GF-D8 (cell line): Measurements from ENCODE around the gene ZFAND2A.
"Not testable (repeated sequence)": the region's sequence is repeated elsewhere in the genome, so short reads cannot be mapped to it uniquely, and the experiment has no call there.

Experiments
- DNase-seq: peaks from one replicate; lab custom pipeline; 2025; lab: John Stamatoyannopoulos, UW

ZFAND2A gene

DNA sequence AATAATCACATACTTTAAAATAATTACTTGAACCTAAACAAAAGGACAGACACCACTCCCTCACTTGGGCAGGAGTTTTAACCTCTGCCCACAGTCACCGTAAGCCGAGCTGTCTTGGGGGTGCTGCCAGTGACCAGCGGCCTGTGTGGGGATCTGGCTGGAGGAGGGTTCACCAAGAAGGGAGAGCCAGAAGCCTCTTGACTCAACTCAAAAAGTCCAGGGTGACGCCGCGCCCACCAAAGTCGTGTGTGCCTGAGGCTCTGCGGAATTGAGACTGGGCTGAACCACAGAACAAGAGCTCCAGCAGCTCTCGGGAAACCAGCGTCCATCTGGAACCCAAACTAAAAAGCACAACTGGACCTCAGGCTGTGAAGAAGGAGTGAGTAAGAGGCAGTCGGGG, 35.8 kb downstream of the ZFAND2A start:
- no peak for DNase-seq

DNA sequence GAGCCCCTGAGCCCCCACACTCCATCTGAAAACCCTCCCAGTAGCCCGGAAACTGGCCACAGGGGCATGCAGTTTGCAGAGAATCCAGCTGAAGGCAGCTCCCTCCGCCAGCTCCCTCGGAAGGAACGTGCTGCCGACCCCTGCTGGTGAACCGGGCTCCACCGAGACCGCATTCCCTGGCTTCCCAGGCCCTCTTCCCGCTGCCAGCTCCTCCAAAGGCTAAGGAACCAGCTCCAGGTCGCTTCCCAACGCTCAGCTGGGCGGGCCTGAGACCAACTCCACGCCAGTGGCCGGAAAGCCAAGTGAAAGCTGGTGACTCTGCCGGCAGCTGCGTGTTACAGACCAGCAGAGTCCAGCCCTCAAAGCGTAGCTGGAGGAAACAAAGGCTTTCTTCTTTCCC, 36.3 kb downstream of the ZFAND2A start:
- no peak for DNase-seq

DNA sequence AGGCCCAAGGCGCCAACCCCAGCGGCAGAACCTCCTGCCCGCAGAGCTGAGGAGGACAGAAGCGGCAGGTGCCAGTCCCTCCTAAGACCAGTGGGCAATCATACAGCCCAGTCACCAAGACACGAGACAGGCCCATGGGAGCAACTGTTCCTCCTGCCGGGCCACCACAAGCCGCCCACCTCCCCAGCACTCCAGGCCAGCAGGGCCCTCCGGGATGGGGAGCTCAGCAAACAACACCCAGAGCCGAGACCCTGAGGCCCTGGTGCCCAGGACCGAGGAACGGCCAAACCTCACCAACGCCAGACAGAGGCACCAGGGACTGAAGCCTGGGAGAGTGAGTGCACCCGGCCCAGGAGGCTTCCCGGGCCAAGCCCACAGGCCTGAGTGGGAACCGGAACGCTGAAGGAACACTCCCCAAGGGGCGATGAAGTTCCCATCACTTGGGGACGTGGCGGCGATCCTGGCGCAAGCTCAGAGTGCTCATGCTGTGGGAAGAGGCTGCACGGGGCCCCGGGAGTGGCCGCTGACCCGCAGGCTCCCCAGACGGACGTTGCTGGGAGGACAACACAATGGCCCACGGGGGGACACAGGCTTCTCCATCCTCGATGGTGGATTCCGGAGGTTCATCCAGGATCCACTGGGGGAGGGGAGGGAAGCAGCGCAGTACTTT, 37.0 kb downstream of the ZFAND2A start:
- DNase-seq: no peak

DNA sequence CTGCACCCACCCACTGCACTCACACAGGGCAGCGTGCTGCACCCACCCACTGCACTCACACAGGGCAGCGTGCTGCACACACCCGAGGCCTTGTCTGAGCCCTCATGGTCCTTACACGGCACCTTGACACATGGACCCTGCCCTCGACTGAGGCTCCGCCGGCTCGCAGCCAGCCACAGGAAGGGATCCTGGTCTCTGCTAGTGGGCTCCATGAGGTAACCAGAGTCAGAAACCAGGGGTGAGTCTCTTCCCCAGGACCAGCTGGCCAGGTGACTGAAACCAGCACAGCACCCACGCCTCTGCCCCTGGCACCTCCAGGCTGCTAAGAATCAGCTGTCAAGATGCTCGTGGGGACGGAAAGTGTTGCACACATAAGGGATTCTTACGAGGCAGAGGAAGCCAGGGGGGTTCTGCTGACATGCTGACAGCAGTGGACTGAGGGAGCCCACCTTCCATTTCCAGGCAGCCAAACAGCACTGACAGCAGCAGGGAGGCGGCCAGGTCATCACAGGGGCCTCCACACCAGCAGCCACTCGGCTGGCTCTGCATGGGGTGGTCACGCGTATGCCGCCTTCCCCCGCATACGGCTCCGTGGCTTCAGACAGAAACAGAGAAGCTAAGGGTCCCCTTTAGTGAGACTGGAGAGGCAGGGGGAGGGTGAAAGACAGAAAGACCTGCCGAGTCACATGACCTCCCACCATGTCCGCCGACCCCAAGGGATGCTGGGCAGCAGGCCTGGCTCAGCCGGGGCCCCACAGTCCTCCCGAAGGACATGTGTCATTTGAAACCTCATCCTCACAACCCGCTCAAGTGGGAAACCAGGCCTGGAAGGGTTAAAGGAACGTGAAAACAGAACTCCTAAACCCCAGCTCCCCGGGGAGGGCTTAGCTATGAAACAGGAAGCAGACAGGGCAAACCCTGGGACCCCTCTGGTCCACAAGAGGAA, 37.8 kb downstream of the ZFAND2A start:
- DNase-seq: no peak

DNA sequence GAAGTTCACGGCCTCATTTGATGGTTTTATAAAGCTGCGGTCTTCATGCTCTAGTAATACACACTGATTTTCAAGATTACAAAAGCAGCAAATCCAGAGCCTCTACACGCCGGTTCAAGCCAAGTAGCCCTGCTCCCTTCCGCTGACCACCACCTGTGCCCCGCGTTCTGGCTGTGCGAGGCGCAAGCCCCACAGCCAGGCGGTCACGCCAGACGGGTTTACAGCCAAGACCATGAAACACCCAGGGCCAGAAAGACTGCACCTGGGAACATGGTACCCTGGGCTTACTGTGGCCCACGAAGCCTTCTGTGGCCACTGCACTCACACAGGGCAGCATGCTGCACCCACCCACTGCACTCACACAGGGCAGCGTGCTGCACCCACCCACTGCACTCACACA, 38.5 kb downstream of the ZFAND2A start:
- DNase-seq: no peak

DNA sequence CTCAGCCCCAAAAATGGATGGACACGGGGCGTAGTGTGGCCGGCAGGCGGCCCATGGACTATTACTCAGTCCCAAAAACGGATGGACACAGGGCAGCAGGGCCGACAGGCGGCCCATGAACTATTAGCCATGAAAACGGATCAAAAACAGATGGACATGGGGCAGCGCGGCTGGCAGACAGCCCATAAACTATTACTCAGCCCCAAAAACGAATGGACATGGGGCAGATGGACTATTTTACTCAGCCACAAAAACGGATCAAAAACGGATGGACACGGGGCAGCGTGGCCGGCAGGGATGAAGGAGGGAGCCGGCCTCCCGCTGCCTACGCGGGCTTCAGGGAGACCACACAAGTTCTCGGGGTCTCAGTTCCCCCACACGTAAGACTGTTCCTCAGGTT, 39.2 kb downstream of the ZFAND2A start:
- DNase-seq: no peak

DNA sequence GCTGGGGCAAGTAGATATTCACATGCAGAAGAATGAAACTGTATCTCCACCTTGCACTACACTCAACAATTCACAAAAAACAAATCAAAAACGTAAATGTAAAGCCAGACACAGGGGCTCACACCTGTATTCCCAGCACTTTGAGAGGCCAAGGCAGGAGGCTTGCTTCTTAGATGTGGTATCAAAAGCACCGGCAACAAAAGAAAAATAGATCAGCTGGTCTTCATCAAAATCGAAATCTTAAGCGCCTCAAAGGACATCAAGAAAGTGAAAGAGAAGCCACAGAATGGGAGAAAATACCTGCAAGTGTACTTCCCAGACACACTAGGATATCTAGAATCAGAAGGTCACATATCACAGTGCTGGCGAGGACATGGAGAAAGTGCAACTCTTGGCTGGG, 40.8 kb downstream of the ZFAND2A start:
- no peak for DNase-seq

DNA sequence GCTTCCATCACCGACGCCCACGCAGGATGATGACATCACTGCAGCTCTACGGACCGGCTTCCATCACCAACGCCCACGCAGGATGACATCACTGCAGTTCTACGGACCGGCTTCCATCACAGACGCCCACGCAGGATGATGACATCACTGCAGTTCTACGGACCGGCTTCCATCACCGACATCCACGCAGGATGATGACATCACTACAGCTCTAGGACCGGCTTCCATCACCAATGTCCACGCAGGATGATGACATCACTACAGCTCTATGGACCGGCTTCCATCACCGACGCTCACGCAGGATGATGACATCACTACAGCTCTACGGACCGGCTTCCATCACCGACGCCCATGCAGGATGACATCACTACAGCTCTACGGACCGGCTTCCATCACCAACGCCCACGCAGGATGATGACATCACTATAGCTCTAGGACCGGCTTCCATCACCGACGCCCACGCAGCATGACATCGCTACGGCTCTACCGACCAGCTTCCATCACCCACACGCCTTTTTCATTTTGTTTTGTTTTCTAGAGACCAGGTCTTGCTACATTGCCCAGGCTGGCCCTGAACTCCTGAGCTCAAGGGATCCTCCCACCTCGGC, 42.6 kb downstream of the ZFAND2A start:
- no peak for DNase-seq

DNA sequence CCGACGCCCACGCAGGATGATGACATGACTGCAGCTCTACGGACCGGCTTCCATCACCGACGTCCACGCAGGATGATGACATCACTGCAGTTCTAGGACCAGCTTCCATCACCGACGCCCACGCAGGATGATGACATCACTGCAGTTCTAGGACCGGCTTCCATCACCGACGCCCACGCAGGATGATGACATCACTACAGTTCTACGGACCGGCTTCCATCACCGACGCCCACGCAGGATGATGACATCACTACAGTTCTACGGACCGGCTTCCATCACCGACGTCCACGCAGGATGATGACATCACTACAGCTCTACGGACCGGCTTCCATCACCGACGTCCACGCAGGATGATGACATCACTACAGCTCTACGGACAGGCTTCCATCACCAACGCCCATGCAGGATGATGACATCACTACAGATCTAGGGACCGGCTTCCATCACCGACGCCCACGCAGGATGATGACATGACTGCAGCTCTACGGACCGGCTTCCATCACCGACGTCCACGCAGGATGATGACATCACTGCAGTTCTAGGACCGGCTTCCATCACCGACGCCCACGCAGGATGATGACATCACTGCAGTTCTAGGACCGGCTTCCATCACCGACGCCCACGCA, 43.5 kb downstream of the ZFAND2A start:
- not testable (repeated sequence) for DNase-seq

DNA sequence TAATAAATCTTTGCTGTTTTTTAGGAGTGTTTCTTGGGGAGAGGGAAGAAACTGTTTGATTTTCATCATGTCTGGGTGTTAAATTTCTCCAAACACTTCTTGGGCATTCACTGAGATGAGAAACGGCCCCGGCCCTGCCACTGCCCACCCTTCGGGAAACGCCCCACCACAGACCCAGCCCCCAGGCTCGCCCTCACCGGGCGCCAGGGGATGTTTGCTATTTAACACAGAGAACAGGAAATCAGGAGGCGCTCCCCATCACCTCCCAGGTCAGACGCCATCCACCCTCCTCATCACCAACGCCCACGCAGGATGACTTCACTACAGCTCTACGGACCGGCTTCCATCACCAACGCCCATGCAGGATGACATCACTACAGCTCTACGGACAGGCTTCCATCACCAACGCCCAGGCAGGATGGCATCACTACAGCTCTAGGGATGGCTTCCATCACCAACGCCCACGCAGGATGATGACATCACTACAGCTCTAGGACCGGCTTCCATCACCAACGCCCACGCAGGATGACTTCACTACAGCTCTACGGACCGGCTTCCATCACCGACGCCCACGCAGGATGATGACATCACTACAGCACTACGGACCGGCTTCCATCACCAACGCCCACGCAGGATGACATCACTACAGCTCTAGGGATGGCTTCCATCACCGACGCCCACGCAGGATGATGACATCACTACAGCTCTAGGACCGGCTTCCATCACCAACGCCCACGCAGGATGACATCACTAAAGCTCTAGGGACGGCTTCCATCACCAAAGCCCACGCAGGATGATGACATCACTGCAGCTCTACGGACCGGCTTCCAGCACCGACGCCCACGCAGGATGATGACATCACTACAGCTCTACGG, 44.6 kb downstream of the ZFAND2A start:
- not testable (repeated sequence) for DNase-seq

DNA sequence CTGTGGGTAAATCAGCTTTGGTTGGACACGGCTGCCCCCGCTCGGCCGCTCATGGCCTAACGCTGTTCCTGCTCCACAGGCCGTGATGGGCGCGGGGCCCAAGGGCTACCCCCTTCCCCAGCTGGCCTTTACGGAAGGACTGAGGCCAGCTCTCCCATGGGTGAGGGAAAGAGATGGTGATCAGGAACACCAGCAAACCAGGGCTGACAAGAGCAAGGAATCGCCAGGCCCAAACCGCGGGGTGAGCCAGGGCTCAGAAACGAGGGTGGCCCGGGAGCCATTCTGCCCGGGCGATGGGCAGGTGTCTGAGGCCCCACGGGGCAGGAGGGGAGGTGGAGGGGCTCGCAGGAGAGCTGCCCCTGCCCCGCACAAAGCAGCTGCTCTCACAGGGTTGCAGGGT, 45.5 kb downstream of the ZFAND2A start:
- no peak for DNase-seq

DNA sequence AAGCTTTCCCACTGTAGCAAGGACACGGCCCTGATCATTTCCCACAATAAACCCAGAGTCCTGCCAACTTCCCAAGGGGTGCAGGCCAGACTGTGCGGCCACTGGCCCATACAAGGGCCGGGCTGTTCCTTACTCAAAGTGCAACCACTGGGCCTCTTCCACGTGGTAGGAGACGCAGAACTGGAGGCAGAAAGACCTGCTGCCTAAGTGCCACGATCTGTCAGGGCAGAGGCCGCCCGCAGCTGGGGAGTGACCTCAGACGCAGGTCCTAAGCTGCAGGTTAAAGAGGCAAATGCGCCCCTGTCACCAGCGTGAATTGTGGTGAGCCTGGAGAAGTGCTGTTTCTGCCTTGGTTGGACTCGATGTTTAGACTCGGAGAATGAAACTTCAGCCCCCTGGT, 45.9 kb downstream of the ZFAND2A start:
- DNase-seq: no peak

DNA sequence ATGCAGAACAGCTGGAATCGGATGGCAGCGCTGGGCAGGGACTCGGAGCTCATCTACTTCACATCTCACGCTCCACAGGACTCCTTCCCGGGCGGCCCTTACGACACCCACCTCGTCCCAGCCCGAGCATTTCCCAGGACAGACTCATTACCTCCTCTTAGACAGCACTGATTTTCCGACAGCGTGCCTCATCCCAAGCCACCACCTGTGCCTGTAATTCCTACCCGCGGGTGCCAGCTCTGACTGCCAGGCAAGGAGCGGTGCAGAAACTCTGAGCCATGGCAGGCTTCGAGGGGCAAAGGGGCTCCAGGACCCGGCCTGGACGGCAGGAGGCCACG, 46.5 kb downstream of the ZFAND2A start:
- no peak for DNase-seq

DNA sequence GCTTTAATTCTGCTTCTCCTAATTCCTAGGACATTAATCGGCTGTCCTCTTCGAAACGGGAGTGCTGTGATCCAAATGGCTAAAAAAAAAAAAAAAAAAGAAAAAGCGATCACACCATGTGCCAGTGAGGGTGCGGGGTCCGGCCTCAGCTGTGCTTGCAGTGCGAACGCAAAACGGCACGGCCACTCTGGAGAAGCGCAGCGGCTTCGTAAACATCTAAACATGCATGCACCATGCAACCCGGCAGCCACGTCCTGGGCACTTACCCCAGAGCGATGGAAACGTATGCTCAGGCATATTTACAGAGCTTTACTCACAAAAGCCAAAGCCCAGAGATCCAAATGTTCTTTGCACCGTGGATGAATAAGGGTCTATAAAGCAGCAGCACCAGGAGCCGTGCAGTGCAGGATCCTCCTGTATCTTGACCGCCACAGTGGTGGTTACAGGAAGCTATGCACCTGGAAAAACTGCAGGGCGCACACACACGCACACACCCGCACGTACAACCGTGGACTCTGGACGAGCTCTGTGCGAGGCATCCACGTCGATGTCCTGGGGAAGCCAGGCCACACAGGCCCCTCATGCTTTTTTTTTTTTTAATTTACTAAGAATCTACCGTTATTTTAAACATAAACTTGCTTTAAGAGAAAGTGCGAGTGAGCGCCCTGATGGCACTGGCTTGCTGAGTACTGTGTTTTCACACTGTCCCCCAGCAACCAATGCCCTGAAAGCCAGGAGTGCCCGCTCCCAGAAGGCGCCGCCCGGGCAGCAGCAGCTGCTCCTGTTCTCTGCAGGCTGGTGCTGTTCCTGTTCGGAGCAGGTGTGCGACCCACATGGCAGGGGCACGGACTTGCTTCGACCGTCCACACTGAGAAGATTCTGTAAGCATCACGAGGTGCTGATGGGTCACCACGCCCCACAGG, 47.1 kb downstream of the ZFAND2A start:
- no peak for DNase-seq

DNA sequence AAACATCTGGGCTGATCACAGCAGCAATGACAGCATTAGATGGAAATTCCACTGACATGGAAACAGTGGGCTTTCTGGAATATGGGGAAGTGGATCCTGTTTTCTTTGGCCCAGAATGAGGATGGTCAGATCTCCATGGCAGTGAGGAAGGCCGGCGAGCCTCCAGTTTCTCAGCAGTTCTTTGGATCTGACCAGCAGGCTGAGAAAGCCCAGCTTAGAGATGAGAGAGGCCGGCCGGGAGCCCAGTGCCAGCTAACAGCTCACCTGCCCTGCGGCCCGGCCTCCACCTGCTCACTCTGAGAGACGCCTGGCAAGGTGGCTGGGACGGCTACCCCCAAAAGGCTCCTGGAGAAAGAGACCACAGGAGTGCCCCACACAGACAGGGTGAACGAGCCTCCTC, 47.9 kb downstream of the ZFAND2A start:
- DNase-seq: no peak

DNA sequence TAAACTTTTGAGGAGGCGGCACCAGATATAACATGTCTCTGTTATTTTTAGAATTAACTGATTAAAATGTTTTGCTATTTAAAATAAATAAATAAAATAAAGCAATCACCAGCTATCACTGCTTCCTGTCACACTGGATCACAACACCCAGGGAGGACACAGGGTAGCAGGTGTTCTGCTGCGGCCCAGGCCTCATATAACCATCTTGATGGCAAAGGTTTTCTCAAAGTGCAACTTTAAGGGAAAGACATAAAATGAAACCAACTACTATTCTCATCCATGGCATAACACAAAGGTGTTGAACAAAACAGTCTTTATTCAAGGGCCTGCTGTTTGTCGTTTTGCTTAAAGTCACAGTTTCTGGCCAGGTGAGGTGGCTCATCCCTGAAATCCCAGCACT, 48.8 kb downstream of the ZFAND2A start:
- DNase-seq: no peak

DNA sequence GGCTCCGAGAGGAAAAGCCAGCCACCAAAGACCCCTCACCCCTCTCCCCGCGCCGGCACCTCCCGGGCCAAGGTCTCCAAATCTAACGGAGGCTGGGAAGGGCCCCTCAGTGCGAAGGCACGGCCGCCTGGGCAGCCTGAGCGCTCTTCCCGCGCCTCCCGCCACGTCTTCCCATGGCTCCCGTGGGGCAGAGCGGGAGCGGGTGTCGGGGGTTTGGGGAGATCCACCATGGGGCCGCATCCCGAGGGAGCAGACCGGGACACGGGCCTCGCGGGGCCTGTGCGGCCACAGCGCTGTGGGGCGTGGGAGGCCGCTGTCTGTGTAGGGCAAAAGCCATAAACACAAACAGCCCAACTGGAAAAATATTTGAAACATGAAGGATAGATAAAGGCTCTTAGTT, 49.6 kb downstream of the ZFAND2A start:
- no peak for DNase-seq

DNA sequence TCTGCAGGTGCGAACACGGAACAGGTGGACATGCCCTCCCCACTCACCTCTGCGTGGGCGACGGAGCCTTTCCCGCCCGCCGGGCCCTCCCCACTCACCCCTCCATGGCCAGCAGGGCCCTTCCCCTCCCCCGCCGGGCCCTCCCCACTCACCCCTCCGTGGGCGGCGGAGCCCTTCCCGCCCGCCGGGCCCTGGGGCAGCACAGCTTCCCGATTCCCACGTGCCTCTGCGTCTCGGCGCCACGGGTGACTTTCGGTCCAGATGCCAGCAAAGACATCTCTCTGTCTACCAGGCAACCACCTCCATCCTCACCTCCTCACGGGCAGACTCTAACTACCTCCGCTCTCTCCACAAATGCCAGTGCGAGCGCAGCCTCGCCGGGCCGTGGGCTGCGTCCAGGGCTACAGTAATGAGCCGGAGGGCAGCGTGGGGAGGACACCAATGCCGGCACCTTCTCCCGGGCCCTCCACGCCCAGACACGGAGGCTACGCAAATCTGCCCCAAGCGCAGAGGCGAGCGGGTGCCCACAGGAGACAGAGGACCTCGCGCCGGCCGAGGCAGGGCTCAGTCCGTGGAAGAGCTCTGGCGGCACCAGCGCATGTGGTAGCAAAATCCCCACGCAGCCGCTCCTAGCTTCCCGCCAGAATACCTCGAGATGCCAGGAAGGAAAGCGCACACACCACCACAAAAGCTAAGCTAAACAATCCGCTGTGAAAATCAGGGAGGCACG, 50.2 kb downstream of the ZFAND2A start:
- no peak for DNase-seq

DNA sequence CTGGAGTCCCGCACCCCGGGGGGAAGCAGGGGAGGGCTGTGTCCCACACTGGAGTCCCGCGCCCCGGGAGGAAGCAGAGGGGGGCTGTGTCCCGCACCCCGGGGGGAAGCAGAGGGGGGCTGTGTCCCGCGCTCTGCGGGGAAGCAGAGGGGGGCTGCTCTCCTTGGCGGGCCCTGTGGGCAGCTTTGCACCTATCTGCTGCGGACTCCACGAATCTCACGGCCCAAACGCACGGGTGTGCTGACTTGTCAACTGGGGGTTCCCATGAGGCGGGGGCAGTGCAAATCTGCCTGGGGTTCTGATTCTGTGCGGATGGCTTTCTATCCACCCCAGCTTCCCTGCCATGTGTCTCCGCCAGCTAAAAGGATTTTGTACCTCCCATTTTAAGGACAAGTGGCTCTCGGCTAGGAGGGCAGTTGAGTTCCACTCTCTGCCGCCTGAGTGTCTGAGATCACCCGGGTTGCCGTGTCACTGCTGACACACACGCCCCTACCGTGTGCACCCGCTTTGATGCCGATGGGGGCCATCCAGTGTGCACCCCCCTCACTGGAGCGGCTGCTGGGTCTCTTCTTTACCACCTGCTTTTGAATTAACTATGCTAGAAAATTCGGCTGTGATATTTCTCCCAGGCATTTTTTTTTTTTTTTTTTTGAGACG, 51.6 kb downstream of the ZFAND2A start:
- DNase-seq: no peak
